Activated T-helper 1 cell treated with anti-CD3 and anti-CD28 coated beads, Interleukin-12 subunit alpha, Interleukin-12 subunit beta, Interleukin-2, Interleukin-4 antibody, amounts not matched to agents 30 ng/mL and 10 ng/mL and 1 ng/mL, durations not matched to agents 14 hours and 24 hours and 36 hours (primary cell): ENCODE data around the gene AKT1S1. TPM values are rescaled to one million over a fixed set of nuclear protein-coding genes. Genes with fewer than 3 reads are reported as not detected.

Experiments
- DNase-seq: peaks from one replicate; pipeline ENCODE4 v3.0.0; 2021; ENCODE audit warnings: low spot score
- H3K27ac Mint-ChIP-seq: one replicate; pipeline ENCODE4 v1.8.0; 2021; ENCODE audit warnings: mild to moderate bottlenecking, mixed read lengths
- H3K27me3 Mint-ChIP-seq: one replicate; pipeline ENCODE4 v1.8.0; 2022; ENCODE audit warnings: mild to moderate bottlenecking, moderate library complexity, mixed read lengths; ENCODE audit not compliant: insufficient read depth
- H3K36me3 Mint-ChIP-seq: one replicate; pipeline ENCODE4 v1.8.0; 2021; ENCODE audit warnings: low read depth, mixed read lengths
- H3K4me1 Mint-ChIP-seq: one replicate; pipeline ENCODE4 v1.8.0; 2021; ENCODE audit warnings: low read depth, mixed read lengths
- H3K4me3 Mint-ChIP-seq: one replicate; pipeline ENCODE4 v1.8.0; 2021; ENCODE audit warnings: mild to moderate bottlenecking, moderate library complexity, mixed read lengths
- H3K9me3 Mint-ChIP-seq: one replicate; pipeline ENCODE4 v1.8.0; 2021; ENCODE audit warnings: mixed read lengths
- intact Hi-C: fragments of 100-400 bp; cut with micrococcal nuclease; formaldehyde crosslinking; loops from one replicate; pipeline ENCODE4 v1.15.1; 2024
- total RNA-seq: library from RNA; stranded (reverse); gene quantifications from 2 replicates; pipeline ENCODE4 v1.2.3, GENCODE V29; 2022

Gene AKT1S1
- total RNA-seq, 1 donor from 2014 or later, result 32.2 TPM

DNA sequence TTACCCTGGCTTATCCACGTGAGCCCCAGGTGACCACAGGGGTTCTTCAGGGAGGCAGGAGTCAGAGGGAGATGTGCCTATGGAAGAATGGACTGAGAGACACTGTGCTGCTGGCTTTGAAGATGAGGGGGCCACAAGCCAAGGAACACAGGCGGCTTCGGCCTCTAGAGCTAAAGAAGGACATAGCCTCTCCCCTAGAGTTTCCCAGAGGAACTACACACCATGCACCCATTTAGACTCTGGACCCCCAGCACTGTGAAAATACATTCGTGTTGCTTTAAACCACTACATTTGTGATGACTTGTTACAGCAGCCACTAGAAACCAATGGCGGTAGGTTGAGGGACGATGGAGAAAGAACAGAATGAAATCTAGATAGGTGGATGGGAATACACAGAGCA is 38.1 kb upstream of the AKT1S1 start:
- Mint-ChIP-seq H3K4me1 (peaks cover 60% of the 10 kb centered on the region), H3K27me3 (no peaks in the 10 kb centered on the region), H3K36me3 (peaks cover 56% of the 10 kb centered on the region), H3K27ac (peak overlapping the region; percentile 83), H3K9me3 (no peaks in the 10 kb centered on the region), H3K4me3 (no peak overlapping the region)
- intact Hi-C loops, result no loop called here
- no peak for DNase-seq

- Mint-ChIP-seq H3K27me3 (no peaks in the 10 kb centered on the region), H3K9me3 (no peaks in the 10 kb centered on the region), H3K36me3 (peaks cover 54% of the 10 kb centered on the region), H3K4me3 (no peak overlapping the region), H3K4me1 (peaks cover 54% of the 10 kb centered on the region), H3K27ac (peak overlapping the region; percentile 96)
- intact Hi-C loops, result no loop called here
- no peak for DNase-seq
These were observed 36.6 kb upstream of the AKT1S1 start for GRCh38 chr19:49913720-49914119.

GRCh38 chr19:49912965-49913685 is 36.0 kb upstream of the AKT1S1 start:
- no peak for DNase-seq
- Mint-ChIP-seq H3K9me3 (no peaks in the 10 kb centered on the region), H3K36me3 (peaks cover 54% of the 10 kb centered on the region), H3K27me3 (no peaks in the 10 kb centered on the region), H3K4me1 (peaks cover 59% of the 10 kb centered on the region), H3K4me3 (peak overlapping the region; percentile 45), H3K27ac (peak overlapping the region; percentile 96)
- intact Hi-C loops, result no loop called here

GRCh38 chr19:49911381-49912145 is 34.4 kb upstream of the AKT1S1 start:
- H3K9me3 Mint-ChIP-seq, result no peaks in the 10 kb centered on the region
- H3K27me3 Mint-ChIP-seq, result no peaks in the 10 kb centered on the region
- peak overlapping the region; percentile 96 for H3K27ac Mint-ChIP-seq
- intact Hi-C loops, result loop anchor here (1.0 kb wide), 3 partner anchors 14 to 34 kb away; partner anchors contain the start of genes AKT1S1, ATF5, NUP62 and TBC1D17
- H3K4me3 Mint-ChIP-seq, result peak overlapping the region; percentile 75
- H3K4me1 Mint-ChIP-seq, result peaks cover 63% of the 10 kb centered on the region
- H3K36me3 Mint-ChIP-seq, result peaks cover 59% of the 10 kb centered on the region
- DNase-seq, result no peak

- Mint-ChIP-seq H3K4me1 (peaks cover 59% of the 10 kb centered on the region), H3K4me3 (no peak overlapping the region), H3K36me3 (peaks cover 61% of the 10 kb centered on the region), H3K27me3 (no peaks in the 10 kb centered on the region), H3K27ac (peak overlapping the region; percentile 96), H3K9me3 (no peaks in the 10 kb centered on the region)
- intact Hi-C loops, result no loop called here
- DNase-seq, result no peak
These were observed 33.0 kb upstream of the AKT1S1 start for GRCh38 chr19:49910179-49910578.

GRCh38 chr19:49908480-49909420 is 31.6 kb upstream of the AKT1S1 start:
- no peak overlapping the region for H3K27ac Mint-ChIP-seq
- H3K4me1 Mint-ChIP-seq, result peaks cover 58% of the 10 kb centered on the region
- intact Hi-C loops, result no loop called here
- peaks cover 52% of the 10 kb centered on the region for H3K36me3 Mint-ChIP-seq
- H3K4me3 Mint-ChIP-seq, result no peak overlapping the region
- DNase-seq, result no peak
- H3K27me3 Mint-ChIP-seq, result no peaks in the 10 kb centered on the region
- no peaks in the 10 kb centered on the region for H3K9me3 Mint-ChIP-seq

DNA sequence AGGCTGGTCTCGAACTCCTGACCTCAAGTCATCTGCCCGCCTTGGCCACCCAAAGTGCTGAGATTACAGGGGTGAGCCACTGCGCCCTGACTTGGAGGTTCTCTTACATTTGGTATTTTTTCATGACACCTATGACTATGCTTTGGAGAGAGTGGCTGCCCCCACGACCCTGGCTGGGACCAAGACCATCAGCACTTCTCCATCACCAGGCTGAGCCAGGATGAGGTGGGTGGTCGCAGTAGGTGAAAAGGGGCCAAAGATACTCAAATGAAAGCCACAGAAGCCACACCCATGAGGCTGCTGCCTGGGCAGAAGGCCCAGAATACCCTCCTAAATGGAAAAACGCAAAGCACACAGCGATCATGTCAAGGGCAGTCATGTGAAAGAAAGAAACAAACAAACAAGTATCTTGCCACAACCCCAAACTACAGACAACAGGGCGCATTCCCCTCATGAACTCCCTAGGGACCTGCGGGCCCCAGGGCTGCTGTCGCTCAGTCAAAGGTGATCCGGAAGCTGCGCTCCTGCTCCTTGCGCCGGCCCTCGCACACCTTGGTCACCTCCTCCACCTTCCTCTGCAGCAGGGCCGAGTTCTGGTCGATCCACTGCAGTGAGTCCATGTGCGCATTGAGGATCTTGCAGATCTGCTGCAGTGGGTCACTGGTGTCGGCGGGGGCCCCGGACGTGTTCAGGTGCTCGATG is 30.7 kb upstream of the AKT1S1 start:
- peaks cover 50% of the 10 kb centered on the region for H3K4me1 Mint-ChIP-seq
- H3K27ac Mint-ChIP-seq, result peak overlapping the region; percentile 61
- H3K27me3 Mint-ChIP-seq, result no peaks in the 10 kb centered on the region
- DNase-seq, result no peak
- intact Hi-C loops, result no loop called here
- no peaks in the 10 kb centered on the region for H3K9me3 Mint-ChIP-seq
- H3K36me3 Mint-ChIP-seq, result peaks cover 44% of the 10 kb centered on the region
- no peak overlapping the region for H3K4me3 Mint-ChIP-seq

DNA sequence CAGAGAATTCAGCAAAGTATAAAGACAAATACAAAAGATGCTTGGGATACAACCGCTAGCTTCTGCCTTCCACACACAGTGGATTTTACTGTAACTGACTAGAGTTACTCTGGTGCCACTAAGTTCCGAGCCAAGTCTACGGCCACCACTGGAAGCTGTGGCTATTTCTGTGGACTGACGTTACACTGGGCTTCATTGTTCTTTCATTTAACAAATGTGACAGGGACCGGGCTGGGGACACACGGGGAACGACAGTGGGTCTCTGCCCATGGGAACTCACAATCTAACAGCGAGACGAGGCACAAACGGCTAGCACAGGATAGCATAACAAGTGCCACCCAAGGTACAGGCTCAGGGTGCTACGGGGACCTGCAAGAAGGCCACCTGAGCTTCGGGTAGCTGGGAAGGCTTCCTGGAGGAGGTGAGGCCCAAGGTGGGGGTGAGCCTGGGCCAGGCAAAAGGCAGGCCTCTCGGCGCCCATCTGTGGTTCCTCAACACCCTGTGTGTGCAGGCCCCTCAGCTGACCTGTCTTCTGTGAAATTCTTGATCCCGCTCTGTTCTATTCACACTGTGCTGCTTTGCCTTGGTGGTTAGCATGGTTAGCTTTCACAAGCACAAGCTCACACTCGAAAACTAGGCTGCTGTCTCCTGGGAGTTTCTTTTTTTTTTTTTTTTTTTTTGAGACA is 29.9 kb upstream of the AKT1S1 start:
- no peaks in the 10 kb centered on the region for H3K9me3 Mint-ChIP-seq
- peaks cover 39% of the 10 kb centered on the region for H3K36me3 Mint-ChIP-seq
- H3K4me1 Mint-ChIP-seq, result peaks cover 44% of the 10 kb centered on the region
- intact Hi-C loops, result no loop called here
- H3K4me3 Mint-ChIP-seq, result no peak overlapping the region
- DNase-seq, result no peak
- no peaks in the 10 kb centered on the region for H3K27me3 Mint-ChIP-seq
- peak overlapping the region; percentile 61 for H3K27ac Mint-ChIP-seq

DNA sequence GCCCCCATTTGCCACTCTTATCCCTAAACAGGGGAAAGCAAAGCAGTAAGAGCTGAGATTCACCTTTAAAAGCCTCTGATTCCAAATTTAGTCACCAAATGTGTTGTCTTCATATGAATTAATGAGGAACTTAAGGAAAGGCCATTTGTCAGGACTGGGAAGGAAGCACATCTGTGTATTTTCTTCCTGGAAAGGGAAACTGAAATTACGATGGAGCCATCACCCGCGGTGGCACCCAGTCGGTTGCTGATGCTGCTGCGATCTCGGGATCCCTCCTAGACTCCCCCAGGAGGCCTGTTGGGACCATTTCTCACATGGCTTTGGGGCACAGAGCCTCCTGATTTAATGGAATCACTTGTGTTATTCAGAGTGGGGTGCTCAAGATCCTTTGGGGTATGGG is 27.0 kb upstream of the AKT1S1 start:
- Mint-ChIP-seq H3K4me3 (no peak overlapping the region), H3K27ac (peak overlapping the region; percentile 44), H3K9me3 (no peaks in the 10 kb centered on the region), H3K36me3 (peaks cover 29% of the 10 kb centered on the region), H3K27me3 (no peaks in the 10 kb centered on the region), H3K4me1 (peaks cover 36% of the 10 kb centered on the region)
- DNase-seq, result no peak
- intact Hi-C loops, result no loop called here

DNA sequence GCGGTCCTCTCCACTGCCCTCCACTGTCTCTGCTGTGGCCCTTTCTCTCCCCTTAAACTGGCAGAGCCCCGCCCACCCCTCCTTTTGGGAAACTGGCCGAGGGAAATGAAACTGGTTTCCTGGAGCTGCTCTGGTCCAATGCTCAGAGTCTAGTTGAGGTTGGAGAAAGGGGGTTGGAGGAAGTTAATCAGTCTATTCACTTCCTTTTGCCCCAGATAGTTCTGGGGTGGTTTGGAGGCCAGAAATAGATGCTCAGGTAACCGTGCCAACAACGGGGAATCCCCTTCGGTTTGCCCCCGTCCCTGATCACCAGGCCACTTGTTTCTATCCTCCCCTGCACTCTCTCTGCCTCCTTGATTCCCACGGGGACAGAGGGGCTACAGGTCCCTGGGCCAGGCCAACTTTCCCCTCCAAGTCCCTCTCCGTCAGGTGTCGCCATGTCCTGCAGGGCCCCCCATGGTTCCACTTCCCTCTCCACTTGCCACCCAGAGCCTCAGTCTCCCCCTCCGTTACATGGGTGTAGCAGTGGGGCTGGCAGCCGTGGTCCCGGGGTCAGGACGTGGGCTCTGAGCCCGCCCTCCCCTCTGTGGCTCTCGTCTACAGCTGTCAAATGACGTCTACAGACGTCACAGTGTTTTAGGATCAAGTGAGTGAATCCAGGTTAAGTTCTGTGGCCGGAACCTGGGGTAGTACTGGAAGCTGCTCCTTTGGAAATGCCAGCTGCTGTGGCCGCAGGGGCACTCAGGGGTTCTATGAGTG is 19.9 kb upstream of the AKT1S1 start, which contains the start of gene IL4I1:
Gene IL4I1 (minus strand): TSS at position 25 of the 759 bp plus-strand sequence. CDS start 727 bp downstream, outside the sequence.
- no peaks in the 10 kb centered on the region for H3K9me3 Mint-ChIP-seq

More for the DNA sequence above, 19.9 kb upstream of the AKT1S1 start, which contains the start of gene IL4I1:
- Mint-ChIP-seq H3K27ac (peak within 1 kb of the TSS; percentile 99), H3K27me3 (peaks cover 1% of the 10 kb centered on the region), H3K36me3 (peaks cover 13% of the 10 kb centered on the region), H3K4me3 (peak within 1 kb of the TSS; percentile 83), H3K4me1 (peaks cover 41% of the 10 kb centered on the region)
- DNase-seq, result peak; percentile 54
- intact Hi-C loops, result loop anchor here (1.0 to 2.0 kb wide), 4 partner anchors 14 to 46 kb away; partner anchors contain the start of genes AKT1S1, ATF5, NUP62 and PTOV1
